IMR-90 (cell line): ENCODE results near the gene PRDM10. TPM values are rescaled to one million over a fixed set of nuclear protein-coding genes. Genes with fewer than 3 reads are reported as not detected.

Source experiments
- ATAC-seq: fragments of 200-7000 bp; cut with Tn5 transposase; 2 replicates; pipeline ENCODE4 v1.9.1; 2020; ENCODE audit warnings: low read depth, mild to moderate bottlenecking, moderate library complexity
- BruUV-seq: library from RNA; stranded (reverse); fragments of 400-500 nt; replicated peaks from 2 replicates; lab custom pipeline; 2021; lab: Mats Ljungman, UMichigan
- CTCF ChIA-PET: fragments of 300-600 bp; formaldehyde crosslinking; extraction: SDS; loops from one replicate; lab custom pipeline; 2021; ENCODE audit warnings: antibody characterized with exemption; lab: Yijun Ruan, JAX
- POLR2A ChIA-PET: fragments of 300-600 bp; sonication (Branson Sonifier 250); formaldehyde crosslinking; loops from one replicate; lab custom pipeline; 2022; ENCODE audit warnings: antibody characterized with exemption; ENCODE audit not compliant: unreplicated experiment; lab: Charles Lee
- DNase-seq: peaks from one replicate; pipeline ENCODE4 v3.0.0; 2013
- H2AFZ ChIP-seq: replicated peaks from 2 replicates; pipeline ENCODE3; 2013; ENCODE audit warnings: low read length, mild to moderate bottlenecking; ENCODE audit not compliant: poor library complexity
- H2AK5ac ChIP-seq: 2 replicates; pipeline ENCODE4 v1.6.1; 2013; ENCODE audit warnings: low read depth, low read length, inconsistent platforms
- H2AK9ac ChIP-seq: replicated peaks from 2 replicates; pipeline ENCODE3; 2013; ENCODE audit warnings: mild to moderate bottlenecking, low read depth, low read length, moderate library complexity; ENCODE audit not compliant: poor library complexity
- H2BK120ac ChIP-seq: 2 replicates; pipeline ENCODE4 v1.6.1; 2013; ENCODE audit warnings: low read depth, low read length, inconsistent platforms
- H2BK15ac ChIP-seq: 3 replicates; pipeline ENCODE4 v1.6.1; 2013; ENCODE audit warnings: low read depth, low read length, inconsistent platforms
- H2BK20ac ChIP-seq: 2 replicates; pipeline ENCODE4 v1.6.1; 2013; ENCODE audit warnings: low read depth, mild to moderate bottlenecking, inconsistent platforms, low read length, moderate library complexity
- H2BK5ac ChIP-seq: 2 replicates; pipeline ENCODE4 v1.6.1; 2013; ENCODE audit warnings: mild to moderate bottlenecking, low read depth, low read length, inconsistent platforms; ENCODE audit not compliant: poor library complexity, severe bottlenecking
- H3K14ac ChIP-seq: replicated peaks from 2 replicates; pipeline ENCODE4 v1.6.1; 2013; ENCODE audit warnings: low read depth, low read length, inconsistent platforms
- H3K18ac ChIP-seq: 2 replicates; pipeline ENCODE4 v1.6.1; 2013; ENCODE audit warnings: low read depth, low read length, control low read depth
- H3K23ac ChIP-seq: 2 replicates; pipeline ENCODE4 v1.6.1; 2013; ENCODE audit warnings: low read depth, low read length, inconsistent platforms
- H3K27ac ChIP-seq: 2 replicates; pipeline ENCODE4 v1.5.1; 2013; ENCODE audit warnings: mild to moderate bottlenecking, control low read depth, low read length; ENCODE audit not compliant: insufficient read depth
- H3K27me3 ChIP-seq: 2 replicates; pipeline ENCODE4 v1.6.1; 2013; ENCODE audit warnings: low read length; ENCODE audit not compliant: control insufficient read depth, insufficient read depth
- H3K36me3 ChIP-seq: 2 replicates; pipeline ENCODE4 v1.6.1; 2013; ENCODE audit warnings: low read length, mixed read lengths; ENCODE audit not compliant: control insufficient read depth, insufficient read depth
- H3K4ac ChIP-seq: 2 replicates; pipeline ENCODE4 v1.6.1; 2013; ENCODE audit warnings: low read depth, low read length, inconsistent platforms
- H3K4me1 ChIP-seq: 2 replicates; pipeline ENCODE4 v1.6.1; 2013; ENCODE audit warnings: low read length, mixed read lengths; ENCODE audit not compliant: control insufficient read depth, insufficient read depth
- H3K4me2 ChIP-seq: 2 replicates; pipeline ENCODE4 v1.6.1; 2013; ENCODE audit warnings: low read depth, mild to moderate bottlenecking, control low read depth, low read length, moderate library complexity
- H3K4me3 ChIP-seq: 2 replicates; pipeline ENCODE4 v1.5.1; 2013; ENCODE audit warnings: low read depth, mild to moderate bottlenecking, control low read depth, low read length, moderate library complexity; ENCODE audit not compliant: insufficient read depth
- H3K56ac ChIP-seq: 2 replicates; pipeline ENCODE4 v1.6.1; 2013; ENCODE audit warnings: low read length, inconsistent platforms; ENCODE audit not compliant: insufficient read depth; ENCODE audit errors: extremely low read depth
- H3K79me1 ChIP-seq, 2 experiments: 2 replicates each; pipeline ENCODE4 v1.6.1; 2013; ENCODE audit warnings: low read length in 2 of 2, inconsistent platforms in 1 of 2, low read depth in 1 of 2
- H3K9ac ChIP-seq: 2 replicates; pipeline ENCODE4 v1.6.1; 2013; ENCODE audit warnings: low read depth, low read length, control low read depth
- H3K9me1 ChIP-seq: 2 replicates; pipeline ENCODE4 v1.6.1; 2013; ENCODE audit warnings: low read length, inconsistent platforms; ENCODE audit not compliant: insufficient read depth
- H3K9me3 ChIP-seq: 2 replicates; pipeline ENCODE4 v1.6.1; 2013; ENCODE audit warnings: low read length; ENCODE audit not compliant: control insufficient read depth, insufficient read depth
- H4K20me1 ChIP-seq: 2 replicates; pipeline ENCODE4 v1.6.1; 2013; ENCODE audit warnings: low read length, inconsistent platforms; ENCODE audit not compliant: insufficient read depth
- H4K5ac ChIP-seq: 2 replicates; pipeline ENCODE4 v1.6.1; 2013; ENCODE audit warnings: mild to moderate bottlenecking, low read depth, low read length, control low read depth
- H4K8ac ChIP-seq, 2 experiments: 2 replicates each; pipeline ENCODE4 v1.6.1; 2013; ENCODE audit warnings: low read depth in 2 of 2, low read length in 2 of 2, control low read depth in 1 of 2, inconsistent platforms in 1 of 2
- H4K91ac ChIP-seq: 2 replicates; pipeline ENCODE4 v1.6.1; 2013; ENCODE audit warnings: low read depth, low read length, inconsistent platforms; ENCODE audit not compliant: insufficient read depth
- BHLHE40 ChIP-seq: fragments of 150-350 bp; IDR thresholded peaks from 2 replicates; pipeline ENCODE4 v1.6.1; 2016; ENCODE audit warnings: mild to moderate bottlenecking, low read depth, low read length
- CEBPB ChIP-seq: IDR thresholded peaks from 2 replicates; pipeline ENCODE4 v1.6.1; 2012; ENCODE audit warnings: low read depth, low read length, improper control_type of control experiment
- CHD1 ChIP-seq: IDR thresholded peaks from 2 replicates; pipeline ENCODE4 v1.6.1; 2012; ENCODE audit warnings: low read depth, low read length, improper control_type of control experiment
- FOS ChIP-seq: fragments of 150-350 bp; IDR thresholded peaks from 2 replicates; pipeline ENCODE4 v1.6.1; 2016; ENCODE audit warnings: low read depth, low read length
- MAFK ChIP-seq: IDR thresholded peaks from 2 replicates; pipeline ENCODE4 v1.6.1; 2012; ENCODE audit warnings: low read depth, low read length, improper control_type of control experiment
- MAZ ChIP-seq: IDR thresholded peaks from 2 replicates; pipeline ENCODE4 v1.6.1; 2012; ENCODE audit warnings: low read depth, mild to moderate bottlenecking, low read length, improper control_type of control experiment, moderate library complexity, borderline replicate concordance
- MXI1 ChIP-seq: IDR thresholded peaks from 2 replicates; pipeline ENCODE4 v1.6.1; 2012; ENCODE audit warnings: low read depth, mild to moderate bottlenecking, low read length, moderate library complexity, borderline replicate concordance
- NFE2L2 ChIP-seq: fragments of 150-350 bp; IDR thresholded peaks from 2 replicates; pipeline ENCODE4 v1.6.1; 2016; ENCODE audit warnings: low read depth, mild to moderate bottlenecking, low read length
- POLR2A ChIP-seq: IDR thresholded peaks from 2 replicates; pipeline ENCODE4 v1.6.1; 2012; ENCODE audit warnings: mild to moderate bottlenecking, low read depth, low read length
- RAD21 ChIP-seq: IDR thresholded peaks from 2 replicates; pipeline ENCODE4 v1.6.1; 2012; ENCODE audit warnings: low read length, improper control_type of control experiment
- RCOR1 ChIP-seq: IDR thresholded peaks from 2 replicates; pipeline ENCODE4 v1.6.1; 2012; ENCODE audit warnings: mild to moderate bottlenecking, low read length, improper control_type of control experiment; ENCODE audit not compliant: insufficient replicate concordance
- RFX5 ChIP-seq: IDR thresholded peaks from 2 replicates; pipeline ENCODE4 v1.8.0; 2012; ENCODE audit warnings: low read depth, mild to moderate bottlenecking, low read length, moderate library complexity
- SMC3 ChIP-seq: fragments of 150-350 bp; IDR thresholded peaks from 2 replicates; pipeline ENCODE4 v1.6.1; 2016; ENCODE audit warnings: low read depth, mild to moderate bottlenecking, antibody characterized with exemption, low read length, moderate library complexity
- WGBS, 2 experiments: methylation state at CpG; one replicate each; pipeline versions ENCODE4 v1.1.5 to v1.1.7; 2013; ENCODE audit warnings: missing lambda C conversion rate in 2 of 2; ENCODE audit not compliant: insufficient read length in 1 of 2; ENCODE audit errors: extremely low coverage in 2 of 2; 5-methylcytosine and 5-hydroxymethylcytosine counted together
- dilution Hi-C: fragments of 300-500 bp; cut with HindIII; formaldehyde crosslinking; loops from one replicate; pipeline ENCODE4 v1.14.3; 2018; ENCODE audit warnings: low sequenced_read_pairs; ENCODE audit not compliant: unreplicated experiment
- in situ Hi-C: fragments of 300-500 bp; cut with MboI; formaldehyde crosslinking; loops from 3 replicates; pipeline ENCODE4 v1.14.3; 2019; ENCODE audit warnings: low sequenced_read_pairs, inconsistent platforms, mixed read lengths
- intact Hi-C: fragments of 100-400 bp; cut with micrococcal nuclease; formaldehyde crosslinking; loops from 2 replicates; pipeline ENCODE4 v1.10.0; 2022
- polyA plus RNA-seq, 3 experiments: library from polyadenylated mRNA; depleted of rRNA; stranded (reverse); fragments of >200 nt; gene quantifications; 2 replicates each; pipeline ENCODE4 v1.2.3, GENCODE V29; 2012; ENCODE audit warnings: low replicate concordance in 1 of 3
- total RNA-seq: library from RNA; depleted of rRNA; stranded (reverse); fragments of >200 nt; gene quantifications from 2 replicates; pipeline ENCODE4 v1.2.3, GENCODE V29; 2012
- TF ChIP-seq, protein P1 (sequence below): fragments of 150-350 bp; IDR thresholded peaks from 2 replicates; pipeline ENCODE4 v1.6.1; 2016; ENCODE audit warnings: low read depth, mild to moderate bottlenecking, low read length, moderate library complexity, borderline replicate concordance
- TF ChIP-seq, protein P2 (sequence below): fragments of 150-350 bp; IDR thresholded peaks from 2 replicates; pipeline ENCODE4 v1.6.1; 2017; ENCODE audit warnings: mild to moderate bottlenecking, antibody characterized with exemption, low read length, low read depth
- TF ChIP-seq, protein P3 (sequence below): conservative IDR thresholded peaks from 2 replicates; pipeline ENCODE4 v1.5.1; 2012; ENCODE audit warnings: mild to moderate bottlenecking, low read depth, low read length, improper control_type of control experiment

The PRDM10 gene
- total and polyA plus RNA-seq, 2 of the 4 experiments (the other 2 are of a cell fraction): 3.1 to 6.5 TPM

DNA sequence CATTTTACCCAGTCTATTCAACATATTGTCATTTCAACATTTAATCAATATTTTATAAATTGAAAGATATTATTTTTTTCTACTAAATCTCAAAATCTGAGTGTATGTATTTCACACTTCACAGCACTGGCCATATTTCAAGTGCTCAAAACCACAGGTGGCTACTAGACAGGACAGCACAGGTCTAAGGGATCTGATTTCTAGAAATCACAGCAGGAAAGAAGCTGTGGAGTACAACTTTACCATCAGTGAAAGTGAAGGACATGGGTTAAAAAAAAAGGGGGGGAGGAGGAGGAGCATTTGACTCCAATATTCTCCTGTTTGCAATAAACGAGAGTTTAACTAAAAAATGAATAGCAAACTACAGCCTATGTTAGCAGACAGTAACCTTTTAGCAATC, 4.5 kb downstream of the PRDM10 start:
- H3K9ac ChIP-seq: no peak overlapping the region
- ATAC-seq: no peak
- H3K4me3 ChIP-seq: no peak overlapping the region

More for the DNA sequence above, 4.5 kb downstream of the PRDM10 start:
- H2BK20ac ChIP-seq: no peak overlapping the region
- H4K20me1 ChIP-seq: 0 out of 2 replicates have a peak, but pooled peaks cover 6% of the 10 kb centered on the region
- no CpG with 5 or more reads among the region's 1 CpG for WGBS, 2 experiments
- ChIA-PET POLR2A (no interaction called here), CTCF (interaction anchor here (0.7 kb wide), 1 partner anchor 26 kb away, joined by 3 read pairs; no protein-coding TSS in a partner anchor)
- no peak overlapping the region for H3K4ac ChIP-seq
- H3K4me1 ChIP-seq: 0 out of 2 replicates have a peak, but pooled peaks cover 1% of the 10 kb centered on the region
- no peak overlapping the region for H2BK15ac ChIP-seq
- no peak for TF ChIP-seq CHD1
- TF ChIP-seq SMC3: no peak
- no peak for TF ChIP-seq BHLHE40
- TF ChIP-seq, protein P1, sequence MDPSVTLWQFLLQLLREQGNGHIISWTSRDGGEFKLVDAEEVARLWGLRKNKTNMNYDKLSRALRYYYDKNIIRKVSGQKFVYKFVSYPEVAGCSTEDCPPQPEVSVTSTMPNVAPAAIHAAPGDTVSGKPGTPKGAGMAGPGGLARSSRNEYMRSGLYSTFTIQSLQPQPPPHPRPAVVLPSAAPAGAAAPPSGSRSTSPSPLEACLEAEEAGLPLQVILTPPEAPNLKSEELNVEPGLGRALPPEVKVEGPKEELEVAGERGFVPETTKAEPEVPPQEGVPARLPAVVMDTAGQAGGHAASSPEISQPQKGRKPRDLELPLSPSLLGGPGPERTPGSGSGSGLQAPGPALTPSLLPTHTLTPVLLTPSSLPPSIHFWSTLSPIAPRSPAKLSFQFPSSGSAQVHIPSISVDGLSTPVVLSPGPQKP: no peak
- no peak for TF ChIP-seq CEBPB
- TF ChIP-seq MXI1: no peak
- TF ChIP-seq, protein P2, sequence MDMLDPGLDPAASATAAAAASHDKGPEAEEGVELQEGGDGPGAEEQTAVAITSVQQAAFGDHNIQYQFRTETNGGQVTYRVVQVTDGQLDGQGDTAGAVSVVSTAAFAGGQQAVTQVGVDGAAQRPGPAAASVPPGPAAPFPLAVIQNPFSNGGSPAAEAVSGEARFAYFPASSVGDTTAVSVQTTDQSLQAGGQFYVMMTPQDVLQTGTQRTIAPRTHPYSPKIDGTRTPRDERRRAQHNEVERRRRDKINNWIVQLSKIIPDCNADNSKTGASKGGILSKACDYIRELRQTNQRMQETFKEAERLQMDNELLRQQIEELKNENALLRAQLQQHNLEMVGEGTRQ: no peak
- no peak for TF ChIP-seq NFE2L2
- no peak for TF ChIP-seq FOS
- no peak for TF ChIP-seq MAFK
- TF ChIP-seq MAZ: no peak
- TF ChIP-seq, protein P3, sequence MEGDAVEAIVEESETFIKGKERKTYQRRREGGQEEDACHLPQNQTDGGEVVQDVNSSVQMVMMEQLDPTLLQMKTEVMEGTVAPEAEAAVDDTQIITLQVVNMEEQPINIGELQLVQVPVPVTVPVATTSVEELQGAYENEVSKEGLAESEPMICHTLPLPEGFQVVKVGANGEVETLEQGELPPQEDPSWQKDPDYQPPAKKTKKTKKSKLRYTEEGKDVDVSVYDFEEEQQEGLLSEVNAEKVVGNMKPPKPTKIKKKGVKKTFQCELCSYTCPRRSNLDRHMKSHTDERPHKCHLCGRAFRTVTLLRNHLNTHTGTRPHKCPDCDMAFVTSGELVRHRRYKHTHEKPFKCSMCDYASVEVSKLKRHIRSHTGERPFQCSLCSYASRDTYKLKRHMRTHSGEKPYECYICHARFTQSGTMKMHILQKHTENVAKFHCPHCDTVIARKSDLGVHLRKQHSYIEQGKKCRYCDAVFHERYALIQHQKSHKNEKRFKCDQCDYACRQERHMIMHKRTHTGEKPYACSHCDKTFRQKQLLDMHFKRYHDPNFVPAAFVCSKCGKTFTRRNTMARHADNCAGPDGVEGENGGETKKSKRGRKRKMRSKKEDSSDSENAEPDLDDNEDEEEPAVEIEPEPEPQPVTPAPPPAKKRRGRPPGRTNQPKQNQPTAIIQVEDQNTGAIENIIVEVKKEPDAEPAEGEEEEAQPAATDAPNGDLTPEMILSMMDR: no peak
- TF ChIP-seq RAD21: no peak
- no peak for TF ChIP-seq POLR2A
- TF ChIP-seq RFX5: no peak
- TF ChIP-seq RCOR1: no peak
- no peak overlapping the region for H2AK5ac ChIP-seq
- intact Hi-C loops (no loop called here), dilution Hi-C loops (no loop called here), in situ Hi-C loops (no loop called here)
- no peak overlapping the region for H4K8ac ChIP-seq
- H3K36me3 ChIP-seq: peaks cover 3% of the 10 kb centered on the region; the same call in 1 of the 2 replicates
- no peak overlapping the region for H3K56ac ChIP-seq
- DNase-seq: no peak
- H3K9me1 ChIP-seq: no peaks in the 10 kb centered on the region
- H2BK5ac ChIP-seq: no peak overlapping the region
- no peak overlapping the region for H2AK9ac ChIP-seq
- H3K9me3 ChIP-seq: no peaks in the 10 kb centered on the region
- H3K4me2 ChIP-seq: no peak overlapping the region
- H3K23ac ChIP-seq: no peak overlapping the region
- H2BK120ac ChIP-seq: no peak overlapping the region
- H2AFZ ChIP-seq: no peak overlapping the region
- no TSS peak for BruUV-seq
- no peak overlapping the region for H3K27ac ChIP-seq
- peaks cover 7 to 33% of the 10 kb centered on the region in 2 experiments; a peak in 3 of 4 replicates for H3K79me1 ChIP-seq
- no peaks in the 10 kb centered on the region for H3K27me3 ChIP-seq
- H4K5ac ChIP-seq: no peak overlapping the region
- H3K18ac ChIP-seq: no peak overlapping the region
- no peak overlapping the region for H4K91ac ChIP-seq
- no peak overlapping the region for H3K14ac ChIP-seq
